ENCODE measurements around the gene HECTD2. TPM values are rescaled to one million over a fixed set of nuclear protein-coding genes. Genes with fewer than 3 reads are reported as not detected.
"Not testable (repeated sequence)": the region's sequence is repeated elsewhere in the genome, so short reads cannot be mapped to it uniquely, and the experiment has no call there.

HECTD2 gene
- total RNA-seq, 1 experiment from 2014 or later: 9.4 TPM

DNA sequence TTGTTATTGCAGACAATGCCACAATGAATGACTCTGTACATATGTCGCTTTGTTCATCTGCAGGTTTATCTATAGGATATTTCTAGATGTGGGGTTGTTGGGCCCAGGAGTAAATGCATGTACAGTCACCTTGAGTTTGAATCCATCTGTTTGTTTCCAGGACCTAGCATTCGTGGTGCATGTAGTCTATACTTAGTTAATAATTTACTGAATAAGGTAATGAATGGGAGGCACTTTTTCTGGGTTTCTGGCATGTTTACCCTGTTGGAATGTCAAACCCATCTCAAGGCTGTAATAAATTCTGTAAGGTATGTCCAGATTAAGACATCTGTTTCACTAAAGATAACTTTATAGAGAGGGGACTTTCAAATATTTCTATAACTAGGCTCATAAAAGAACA, 23.5 kb downstream of the HECTD2 start:
- ATAC-seq (no peak), DNase-seq (ENCODE audit: low spot score) (no peak)
- ChIA-PET CTCF (no interaction called here), POLR2A (no interaction called here)
- H3K9me3 Mint-ChIP-seq: peaks cover 7% of the 10 kb centered on the region
- no peak overlapping the region for H3K4me3 Mint-ChIP-seq
- no peaks in the 10 kb centered on the region for H3K4me1 Mint-ChIP-seq
- H3K36me3 Mint-ChIP-seq: peaks cover 7% of the 10 kb centered on the region
- H3K27ac Mint-ChIP-seq: no peak overlapping the region
- no peak for TF ChIP-seq ZNF138 (CRISPR knock-in tag; conservative IDR thresholded peaks at IDR 0.05)
- H3K27me3 Mint-ChIP-seq (ENCODE audit: low read depth): no peaks in the 10 kb centered on the region

DNA sequence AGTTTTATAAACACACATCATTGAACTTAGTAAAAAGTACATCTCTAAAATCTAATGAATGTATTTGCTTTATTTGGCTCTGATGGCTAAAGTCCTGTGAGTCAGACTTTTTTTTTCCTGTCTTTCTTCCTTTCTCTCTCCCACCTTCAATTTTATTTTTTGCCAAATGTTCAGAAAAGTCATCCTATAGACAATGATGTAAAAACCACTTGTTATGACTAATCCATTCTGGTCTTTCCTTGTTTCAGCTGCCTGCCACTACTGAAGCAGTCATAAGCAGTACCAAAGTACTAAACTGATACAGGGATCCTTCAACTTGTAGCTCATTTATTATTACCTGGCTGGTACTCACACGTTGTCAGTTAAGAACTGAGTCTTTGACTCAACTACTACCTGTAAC, 23.9 kb downstream of the HECTD2 start:
- TF ChIP-seq RELA (CRISPR knock-in tag; IDR thresholded peaks at IDR 0.05; ENCODE audit: borderline replicate concordance) (no peak), ELF4 (CRISPR knock-in tag; IDR thresholded peaks at IDR 0.05; ENCODE audit: low read depth) (no peak), JAZF1 (CRISPR knock-in tag; IDR thresholded peaks at IDR 0.05) (no peak)
- Mint-ChIP-seq H3K4me1 (no peaks in the 10 kb centered on the region), H3K36me3 (peaks cover 11% of the 10 kb centered on the region), H3K4me3 (no peak overlapping the region), H3K27me3 (ENCODE audit: low read depth) (no peaks in the 10 kb centered on the region), H3K27ac (no peak overlapping the region), H3K9me3 (peaks cover 9% of the 10 kb centered on the region)
- DNase-seq (ENCODE audit: low spot score): no peak
- ATAC-seq: no peak
- CTCF ChIA-PET: no interaction called here
- POLR2A ChIA-PET: no interaction called here

DNA sequence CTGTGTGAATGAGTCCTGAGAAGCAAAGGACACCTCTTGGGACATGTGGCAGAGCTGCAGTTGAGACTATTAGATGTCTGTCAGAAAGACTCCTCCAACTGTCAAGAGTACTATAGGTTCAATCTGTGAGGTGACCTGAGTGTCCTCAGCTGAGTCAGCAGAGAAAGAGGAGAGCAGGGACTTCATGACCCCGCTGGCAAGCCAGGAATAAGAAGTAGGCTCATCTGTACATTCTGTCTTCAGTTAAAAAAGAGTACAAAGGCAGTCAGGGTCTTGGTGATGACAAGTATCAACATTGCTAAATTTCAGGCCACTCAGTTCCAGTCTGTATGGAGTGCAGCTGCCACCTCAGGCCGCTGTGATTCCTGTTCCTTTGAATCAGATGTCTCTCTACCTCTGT, 25.1 kb downstream of the HECTD2 start:
- no peak overlapping the region for H3K4me3 Mint-ChIP-seq
- ChIA-PET POLR2A (no interaction called here), CTCF (interaction anchor here (0.6 kb wide), 1 partner anchor 788 kb away, joined by 5 read pairs; no protein-coding TSS in a partner anchor)
- no peak for DNase-seq (ENCODE audit: low spot score)
- no peak overlapping the region for H3K27ac Mint-ChIP-seq
- H3K9me3 Mint-ChIP-seq: peaks cover 15% of the 10 kb centered on the region
- no peaks in the 10 kb centered on the region for H3K4me1 Mint-ChIP-seq
- no peaks in the 10 kb centered on the region for H3K27me3 Mint-ChIP-seq (ENCODE audit: low read depth)
- TF ChIP-seq PRRX2 (CRISPR knock-in tag; IDR thresholded peaks at IDR 0.05): no peak
- no peak for TF ChIP-seq EMX1 (CRISPR knock-in tag; IDR thresholded peaks at IDR 0.05)
- no peak for TF ChIP-seq ETV6 (CRISPR knock-in tag; IDR thresholded peaks at IDR 0.05)
- no peak for TF ChIP-seq ZBTB21 (CRISPR knock-in tag; IDR thresholded peaks at IDR 0.05; ENCODE audit: borderline replicate concordance)
- no peak for TF ChIP-seq ZNF138 (CRISPR knock-in tag; conservative IDR thresholded peaks at IDR 0.05)
- TF ChIP-seq ZNF423 (CRISPR knock-in tag; IDR thresholded peaks at IDR 0.05): no peak
- TF ChIP-seq, protein P1, sequence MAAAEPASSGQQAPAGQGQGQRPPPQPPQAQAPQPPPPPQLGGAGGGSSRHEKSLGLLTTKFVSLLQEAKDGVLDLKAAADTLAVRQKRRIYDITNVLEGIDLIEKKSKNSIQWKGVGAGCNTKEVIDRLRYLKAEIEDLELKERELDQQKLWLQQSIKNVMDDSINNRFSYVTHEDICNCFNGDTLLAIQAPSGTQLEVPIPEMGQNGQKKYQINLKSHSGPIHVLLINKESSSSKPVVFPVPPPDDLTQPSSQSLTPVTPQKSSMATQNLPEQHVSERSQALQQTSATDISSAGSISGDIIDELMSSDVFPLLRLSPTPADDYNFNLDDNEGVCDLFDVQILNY (CRISPR knock-in tag; IDR thresholded peaks at IDR 0.05): no peak
- TF ChIP-seq ZNF219 (CRISPR knock-in tag; IDR thresholded peaks at IDR 0.05; ENCODE audit: borderline replicate concordance): no peak
- no peak for TF ChIP-seq SMAD4 (CRISPR knock-in tag; IDR thresholded peaks at IDR 0.05)
- TF ChIP-seq ELF4 (CRISPR knock-in tag; IDR thresholded peaks at IDR 0.05; ENCODE audit: low read depth): no peak
- H3K36me3 Mint-ChIP-seq: peaks cover 12% of the 10 kb centered on the region
- ATAC-seq: no peak

DNA sequence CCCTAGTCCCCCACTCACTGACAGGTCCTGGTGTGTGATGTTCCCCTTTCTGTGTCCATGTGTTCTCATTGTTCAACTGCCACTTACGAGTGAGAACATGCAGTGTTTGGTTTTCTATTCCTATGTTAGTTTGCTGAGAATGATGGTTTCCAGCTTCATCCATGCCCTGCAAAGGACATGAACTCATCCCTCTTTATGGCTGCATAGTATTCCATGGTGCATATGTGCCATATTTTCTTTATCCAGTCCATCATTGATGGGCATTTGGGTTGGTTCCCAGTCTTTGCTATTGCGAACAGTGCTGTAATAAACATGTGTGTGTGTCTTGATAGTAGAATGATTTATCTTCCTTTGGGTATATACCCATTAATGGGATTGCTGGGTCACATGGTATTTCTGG, 28.1 kb downstream of the HECTD2 start:
- DNase-seq (ENCODE audit: low spot score); H3K4me1 Mint-ChIP-seq; POLR2A ChIA-PET; H3K4me3 Mint-ChIP-seq; H3K27me3 Mint-ChIP-seq (ENCODE audit: low read depth); H3K27ac Mint-ChIP-seq; ATAC-seq; CTCF ChIA-PET: not testable (repeated sequence)
- peaks cover 13% of the 10 kb centered on the region for H3K36me3 Mint-ChIP-seq
- peaks cover 15% of the 10 kb centered on the region for H3K9me3 Mint-ChIP-seq

DNA sequence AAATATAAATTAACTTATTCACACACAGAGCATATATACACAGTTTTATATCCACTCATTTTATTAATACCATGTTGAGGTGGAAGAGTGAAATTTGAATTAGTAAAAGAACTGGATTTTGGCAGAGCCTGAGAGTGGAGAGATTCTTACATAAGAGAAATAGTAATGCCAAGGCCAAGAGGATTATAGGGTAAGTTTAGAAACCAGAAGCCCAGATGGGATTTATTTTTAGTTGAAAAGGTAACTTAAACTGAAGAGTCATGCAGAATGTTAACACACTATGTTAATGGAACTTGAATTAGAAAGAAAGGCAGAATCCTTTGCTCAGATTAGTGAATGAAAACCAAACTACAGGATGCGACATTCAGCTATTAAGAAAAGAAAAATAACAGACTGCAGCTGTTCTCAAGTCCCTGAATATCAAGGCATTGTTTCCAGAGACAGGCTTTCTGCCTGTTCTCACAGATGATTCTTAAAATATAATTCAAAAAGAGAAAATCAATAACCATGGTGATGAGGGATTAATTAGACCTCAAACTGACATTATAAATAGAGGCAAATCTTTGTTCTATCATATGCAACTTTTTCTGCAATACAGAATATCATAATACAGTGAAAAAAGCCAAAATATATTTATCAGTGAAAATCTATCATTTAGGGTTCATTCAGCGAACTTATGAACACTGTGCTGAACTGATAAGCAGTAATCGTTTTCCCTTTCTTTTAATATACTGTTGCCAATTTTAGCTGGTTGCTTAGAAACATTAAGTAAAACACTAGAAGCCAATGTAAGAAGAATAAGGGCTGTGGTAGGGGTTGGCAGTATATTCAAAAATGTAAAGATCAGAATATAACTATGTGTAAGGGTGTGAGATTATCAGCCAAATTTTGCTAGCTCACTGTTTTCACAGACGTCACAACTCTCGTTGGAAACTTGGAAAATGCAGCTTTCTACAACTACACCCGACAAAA, 34.4 kb downstream of the HECTD2 start:
- H3K4me3 Mint-ChIP-seq: no peak overlapping the region
- DNase-seq (ENCODE audit: low spot score): no peak
- ATAC-seq: no peak
- POLR2A ChIA-PET: no interaction called here
- no peaks in the 10 kb centered on the region for H3K27me3 Mint-ChIP-seq (ENCODE audit: low read depth)
- peaks cover 13% of the 10 kb centered on the region for H3K9me3 Mint-ChIP-seq
- CTCF ChIA-PET: no interaction called here
- peaks cover 17% of the 10 kb centered on the region for H3K4me1 Mint-ChIP-seq
- peaks cover 16% of the 10 kb centered on the region for H3K36me3 Mint-ChIP-seq
- H3K27ac Mint-ChIP-seq: no peak overlapping the region
- TF ChIP-seq, protein P2, sequence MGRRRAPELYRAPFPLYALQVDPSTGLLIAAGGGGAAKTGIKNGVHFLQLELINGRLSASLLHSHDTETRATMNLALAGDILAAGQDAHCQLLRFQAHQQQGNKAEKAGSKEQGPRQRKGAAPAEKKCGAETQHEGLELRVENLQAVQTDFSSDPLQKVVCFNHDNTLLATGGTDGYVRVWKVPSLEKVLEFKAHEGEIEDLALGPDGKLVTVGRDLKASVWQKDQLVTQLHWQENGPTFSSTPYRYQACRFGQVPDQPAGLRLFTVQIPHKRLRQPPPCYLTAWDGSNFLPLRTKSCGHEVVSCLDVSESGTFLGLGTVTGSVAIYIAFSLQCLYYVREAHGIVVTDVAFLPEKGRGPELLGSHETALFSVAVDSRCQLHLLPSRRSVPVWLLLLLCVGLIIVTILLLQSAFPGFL (CRISPR knock-in tag; IDR thresholded peaks at IDR 0.05; ENCODE audit: borderline replicate concordance): no peak
- TF ChIP-seq RELA (CRISPR knock-in tag; IDR thresholded peaks at IDR 0.05; ENCODE audit: borderline replicate concordance) (no peak), ZNF121 (CRISPR knock-in tag; IDR thresholded peaks at IDR 0.05) (no peak), KAT7 (CRISPR knock-in tag; IDR thresholded peaks at IDR 0.05; ENCODE audit: borderline replicate concordance) (no peak)
- TF ChIP-seq, protein P3, sequence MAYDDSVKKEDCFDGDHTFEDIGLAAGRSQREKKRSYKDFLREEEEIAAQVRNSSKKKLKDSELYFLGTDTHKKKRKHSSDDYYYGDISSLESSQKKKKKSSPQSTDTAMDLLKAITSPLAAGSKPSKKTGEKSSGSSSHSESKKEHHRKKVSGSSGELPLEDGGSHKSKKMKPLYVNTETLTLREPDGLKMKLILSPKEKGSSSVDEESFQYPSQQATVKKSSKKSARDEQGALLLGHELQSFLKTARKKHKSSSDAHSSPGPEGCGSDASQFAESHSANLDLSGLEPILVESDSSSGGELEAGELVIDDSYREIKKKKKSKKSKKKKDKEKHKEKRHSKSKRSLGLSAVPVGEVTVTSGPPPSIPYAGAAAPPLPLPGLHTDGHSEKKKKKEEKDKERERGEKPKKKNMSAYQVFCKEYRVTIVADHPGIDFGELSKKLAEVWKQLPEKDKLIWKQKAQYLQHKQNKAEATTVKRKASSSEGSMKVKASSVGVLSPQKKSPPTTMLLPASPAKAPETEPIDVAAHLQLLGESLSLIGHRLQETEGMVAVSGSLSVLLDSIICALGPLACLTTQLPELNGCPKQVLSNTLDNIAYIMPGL (CRISPR knock-in tag; IDR thresholded peaks at IDR 0.05): no peak
- TF ChIP-seq, protein P4, sequence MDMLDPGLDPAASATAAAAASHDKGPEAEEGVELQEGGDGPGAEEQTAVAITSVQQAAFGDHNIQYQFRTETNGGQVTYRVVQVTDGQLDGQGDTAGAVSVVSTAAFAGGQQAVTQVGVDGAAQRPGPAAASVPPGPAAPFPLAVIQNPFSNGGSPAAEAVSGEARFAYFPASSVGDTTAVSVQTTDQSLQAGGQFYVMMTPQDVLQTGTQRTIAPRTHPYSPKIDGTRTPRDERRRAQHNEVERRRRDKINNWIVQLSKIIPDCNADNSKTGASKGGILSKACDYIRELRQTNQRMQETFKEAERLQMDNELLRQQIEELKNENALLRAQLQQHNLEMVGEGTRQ (CRISPR knock-in tag; IDR thresholded peaks at IDR 0.05): no peak
- TF ChIP-seq, protein P5, sequence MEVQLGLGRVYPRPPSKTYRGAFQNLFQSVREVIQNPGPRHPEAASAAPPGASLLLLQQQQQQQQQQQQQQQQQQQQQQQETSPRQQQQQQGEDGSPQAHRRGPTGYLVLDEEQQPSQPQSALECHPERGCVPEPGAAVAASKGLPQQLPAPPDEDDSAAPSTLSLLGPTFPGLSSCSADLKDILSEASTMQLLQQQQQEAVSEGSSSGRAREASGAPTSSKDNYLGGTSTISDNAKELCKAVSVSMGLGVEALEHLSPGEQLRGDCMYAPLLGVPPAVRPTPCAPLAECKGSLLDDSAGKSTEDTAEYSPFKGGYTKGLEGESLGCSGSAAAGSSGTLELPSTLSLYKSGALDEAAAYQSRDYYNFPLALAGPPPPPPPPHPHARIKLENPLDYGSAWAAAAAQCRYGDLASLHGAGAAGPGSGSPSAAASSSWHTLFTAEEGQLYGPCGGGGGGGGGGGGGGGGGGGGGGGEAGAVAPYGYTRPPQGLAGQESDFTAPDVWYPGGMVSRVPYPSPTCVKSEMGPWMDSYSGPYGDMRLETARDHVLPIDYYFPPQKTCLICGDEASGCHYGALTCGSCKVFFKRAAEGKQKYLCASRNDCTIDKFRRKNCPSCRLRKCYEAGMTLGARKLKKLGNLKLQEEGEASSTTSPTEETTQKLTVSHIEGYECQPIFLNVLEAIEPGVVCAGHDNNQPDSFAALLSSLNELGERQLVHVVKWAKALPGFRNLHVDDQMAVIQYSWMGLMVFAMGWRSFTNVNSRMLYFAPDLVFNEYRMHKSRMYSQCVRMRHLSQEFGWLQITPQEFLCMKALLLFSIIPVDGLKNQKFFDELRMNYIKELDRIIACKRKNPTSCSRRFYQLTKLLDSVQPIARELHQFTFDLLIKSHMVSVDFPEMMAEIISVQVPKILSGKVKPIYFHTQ (CRISPR knock-in tag; IDR thresholded peaks at IDR 0.05): no peak
